Activated naive CD8-positive, alpha-beta T cell treated with anti-CD3 and anti-CD28 coated beads for 36 hours (primary cell): ENCODE results near the gene SLC25A28. TPM values are rescaled to one million over a fixed set of nuclear protein-coding genes. Genes with fewer than 3 reads are reported as not detected.

Experiments used
- DNase-seq: peaks from one replicate; pipeline ENCODE4 v3.0.0; 2021
- H3K27ac Mint-ChIP-seq: one replicate; pipeline ENCODE4 v1.8.0; 2022; ENCODE audit warnings: mild to moderate bottlenecking, moderate library complexity, mixed read lengths
- H3K27me3 Mint-ChIP-seq: one replicate; pipeline ENCODE4 v1.8.0; 2022; ENCODE audit warnings: mild to moderate bottlenecking, mixed read lengths
- H3K36me3 Mint-ChIP-seq: one replicate; pipeline ENCODE4 v1.8.0; 2021; ENCODE audit warnings: mild to moderate bottlenecking, mixed read lengths
- H3K4me1 Mint-ChIP-seq: one replicate; pipeline ENCODE4 v1.8.0; 2021; ENCODE audit warnings: mixed read lengths
- H3K4me3 Mint-ChIP-seq: one replicate; pipeline ENCODE4 v1.8.0; 2022; ENCODE audit warnings: mild to moderate bottlenecking, moderate library complexity, mixed read lengths
- H3K9me3 Mint-ChIP-seq: one replicate; pipeline ENCODE4 v1.8.0; 2022; ENCODE audit warnings: mixed read lengths
- total RNA-seq, 2 experiments: library from RNA; stranded (reverse); gene quantifications; one replicate each; pipeline ENCODE4 v1.2.3, GENCODE V29; 2021

SLC25A28 gene
- total RNA-seq, 2 experiments from 2014 or later = 51.9 to 54.9 TPM

DNA sequence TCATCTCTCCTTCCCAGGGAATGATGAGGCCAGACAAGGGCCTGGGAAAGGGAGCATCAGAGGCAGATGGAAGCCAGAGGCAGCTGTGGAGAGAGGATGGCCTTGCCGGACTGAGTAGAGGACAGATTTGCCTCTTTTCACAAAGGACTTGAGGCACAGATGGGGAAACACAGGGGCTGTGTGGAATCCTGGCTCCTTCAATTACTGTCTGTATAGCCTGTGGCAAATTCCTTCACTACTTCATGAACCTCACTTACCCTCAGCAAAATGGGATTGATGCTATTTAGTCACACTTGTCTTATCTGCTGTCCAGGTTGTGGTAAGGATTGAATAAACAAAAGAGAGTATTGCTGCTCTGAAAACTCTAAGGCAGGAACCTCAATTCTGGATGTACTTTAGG lies 40.3 kb downstream of the SLC25A28 start:
- Mint-ChIP-seq H3K9me3 (no peaks in the 10 kb centered on the region), H3K4me3 (no peak overlapping the region), H3K4me1 (no peaks in the 10 kb centered on the region)

DNA sequence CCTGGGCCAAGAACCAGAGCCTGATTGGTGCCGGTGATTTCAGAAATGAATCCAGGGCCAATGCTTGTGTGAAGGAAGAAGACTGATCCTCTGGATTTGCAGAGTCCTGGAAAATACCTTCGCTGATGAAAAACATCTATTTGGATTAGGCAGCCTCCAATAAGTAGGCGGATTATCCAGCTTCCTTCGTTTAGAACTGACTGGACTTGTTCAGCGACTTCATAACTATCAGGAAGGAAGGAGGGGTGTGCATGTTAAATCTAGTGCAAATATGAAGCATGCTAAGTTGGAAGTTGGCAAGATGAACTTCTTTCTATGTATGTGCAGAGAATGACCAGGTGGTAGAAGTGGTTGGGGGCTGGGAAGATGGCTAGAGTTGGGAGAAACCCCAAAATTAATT lies 46.4 kb downstream of the SLC25A28 start:
- H3K4me1 Mint-ChIP-seq = no peaks in the 10 kb centered on the region
- no peak overlapping the region for H3K27ac Mint-ChIP-seq
- peaks cover 31% of the 10 kb centered on the region for H3K27me3 Mint-ChIP-seq
- no peak for DNase-seq
- H3K36me3 Mint-ChIP-seq = no peaks in the 10 kb centered on the region
- no peak overlapping the region for H3K4me3 Mint-ChIP-seq
- no peaks in the 10 kb centered on the region for H3K9me3 Mint-ChIP-seq

More for the DNA sequence above, 40.3 kb downstream of the SLC25A28 start:
- H3K27ac Mint-ChIP-seq = no peak overlapping the region
- H3K36me3 Mint-ChIP-seq = no peaks in the 10 kb centered on the region
- peaks cover 4% of the 10 kb centered on the region for H3K27me3 Mint-ChIP-seq
- no peak for DNase-seq

DNA sequence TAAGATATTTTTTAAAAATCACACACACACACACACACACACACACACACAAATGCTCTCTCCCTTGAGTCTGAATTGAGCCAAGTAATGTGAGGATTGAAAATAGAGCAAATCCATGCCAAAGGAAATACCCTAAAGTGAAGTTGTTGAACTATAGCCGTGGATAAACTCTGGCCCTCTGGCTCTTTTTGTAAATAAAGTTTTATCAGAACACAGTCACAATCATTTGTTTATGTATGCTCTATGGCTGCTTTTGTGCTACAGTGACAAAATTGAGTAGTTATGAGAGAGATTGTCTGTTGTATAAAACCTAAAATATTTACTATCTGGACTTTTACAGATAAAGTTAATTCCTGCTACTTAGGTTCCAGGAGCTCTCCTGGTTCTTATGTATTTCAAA lies 48.4 kb downstream of the SLC25A28 start:
- Mint-ChIP-seq H3K9me3 (no peaks in the 10 kb centered on the region), H3K27ac (no peak overlapping the region), H3K4me3 (no peak overlapping the region), H3K27me3 (peaks cover 39% of the 10 kb centered on the region), H3K36me3 (no peaks in the 10 kb centered on the region), H3K4me1 (no peaks in the 10 kb centered on the region)
- no peak for DNase-seq

DNA sequence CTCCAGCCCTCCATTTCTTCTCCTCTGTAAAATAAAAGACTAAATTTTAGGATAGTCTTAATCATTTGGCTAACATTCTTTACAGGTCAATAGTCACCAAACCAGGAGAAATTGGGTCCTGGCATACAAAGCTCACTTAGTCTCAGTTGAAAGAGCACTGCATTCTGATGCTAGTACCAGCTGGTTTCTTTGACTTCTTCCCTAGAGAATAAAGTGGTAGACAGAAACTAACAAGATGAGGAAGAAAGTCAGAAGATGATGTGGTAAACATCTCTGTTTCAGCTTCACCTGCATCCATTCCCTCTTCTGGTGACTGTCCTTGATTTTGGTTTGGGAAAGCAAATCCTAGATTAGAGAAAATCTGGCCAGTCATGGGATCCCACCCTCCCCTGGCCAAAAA lies 50.3 kb downstream of the SLC25A28 start:
- Mint-ChIP-seq H3K9me3 (no peaks in the 10 kb centered on the region), H3K27me3 (peaks cover 45% of the 10 kb centered on the region), H3K4me3 (no peak overlapping the region), H3K4me1 (no peaks in the 10 kb centered on the region), H3K36me3 (no peaks in the 10 kb centered on the region), H3K27ac (no peak overlapping the region)
- DNase-seq = no peak

DNA sequence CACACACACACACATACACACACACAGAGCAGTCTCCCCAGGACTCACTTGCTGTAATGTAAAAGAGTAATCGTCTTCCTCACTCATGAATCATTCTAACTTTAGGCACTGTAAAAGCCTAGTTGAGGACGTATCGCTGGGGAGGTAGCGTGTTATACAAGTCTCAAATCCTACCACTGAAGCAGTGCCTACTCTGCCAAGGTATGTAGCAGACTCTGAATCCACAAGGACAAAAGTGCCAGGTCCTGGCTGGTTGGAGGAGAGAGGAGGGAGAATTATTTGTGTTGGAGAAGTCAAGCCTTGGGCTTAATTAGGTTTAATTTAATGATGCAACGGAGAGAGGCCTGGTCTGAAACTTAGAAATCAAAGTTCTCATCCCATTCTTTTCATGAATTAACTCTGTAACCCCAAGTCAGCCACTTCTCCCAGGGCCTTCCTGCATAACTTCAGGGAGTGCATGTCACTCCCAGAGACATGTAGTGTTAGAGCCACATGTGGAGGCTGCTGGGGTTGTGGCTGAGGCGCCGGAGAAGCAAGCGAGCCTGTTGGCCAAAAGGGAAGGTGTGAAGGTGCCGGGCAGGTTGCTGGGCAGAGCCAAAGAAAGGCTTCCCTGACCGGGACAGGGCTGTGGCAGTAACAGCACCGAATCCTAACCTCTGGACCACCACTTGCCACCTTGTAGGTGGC lies 50.8 kb downstream of the SLC25A28 start:
- no peak for DNase-seq
- H3K27ac Mint-ChIP-seq = no peak overlapping the region
- no peaks in the 10 kb centered on the region for H3K9me3 Mint-ChIP-seq
- H3K27me3 Mint-ChIP-seq = peaks cover 45% of the 10 kb centered on the region
- H3K4me3 Mint-ChIP-seq = no peak overlapping the region
- H3K36me3 Mint-ChIP-seq = no peaks in the 10 kb centered on the region
- H3K4me1 Mint-ChIP-seq = no peaks in the 10 kb centered on the region

DNA sequence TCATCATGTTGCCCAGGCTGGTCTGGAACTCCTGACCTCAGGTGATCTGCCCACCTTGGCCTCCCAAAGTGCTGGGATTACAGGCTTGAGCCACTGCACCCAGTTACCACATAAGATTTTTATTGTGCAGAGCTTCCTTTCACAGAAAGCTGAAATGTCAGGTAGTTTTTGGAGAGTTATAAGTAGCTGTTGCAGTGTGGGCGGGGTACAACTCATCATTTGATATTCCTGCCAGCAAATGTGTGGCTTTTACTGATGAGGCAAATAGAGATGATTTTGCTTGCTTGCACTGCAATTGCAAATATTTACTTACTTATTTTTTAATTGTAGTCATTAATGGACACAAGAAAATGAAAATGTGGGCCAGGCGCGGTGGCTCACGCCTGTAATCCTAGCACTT lies 55.1 kb downstream of the SLC25A28 start:
- Mint-ChIP-seq H3K27me3 (peaks cover 49% of the 10 kb centered on the region), H3K9me3 (no peaks in the 10 kb centered on the region), H3K4me1 (no peaks in the 10 kb centered on the region), H3K27ac (no peak overlapping the region), H3K4me3 (no peak overlapping the region), H3K36me3 (no peaks in the 10 kb centered on the region)
- no peak for DNase-seq

DNA sequence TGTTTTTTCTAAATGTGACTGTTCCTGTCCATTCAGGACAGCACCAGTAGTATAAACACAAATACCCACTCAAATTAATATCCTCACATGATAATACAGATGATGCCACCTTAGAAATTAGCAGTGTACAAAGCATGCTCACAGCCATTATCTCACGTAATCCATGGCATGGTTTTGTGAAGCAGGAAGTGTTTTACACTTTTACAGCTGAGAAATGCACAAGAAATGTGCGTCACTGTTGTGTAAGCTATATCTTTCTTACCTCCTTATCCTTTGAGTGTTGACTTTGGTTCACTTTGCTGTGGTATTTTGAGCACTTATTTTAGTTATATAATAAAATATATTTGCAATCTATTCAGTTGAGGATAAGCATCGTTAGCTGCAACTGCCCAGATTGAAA lies 55.9 kb downstream of the SLC25A28 start:
- no peak overlapping the region for H3K27ac Mint-ChIP-seq
- H3K4me1 Mint-ChIP-seq = no peaks in the 10 kb centered on the region
- DNase-seq = no peak
- no peaks in the 10 kb centered on the region for H3K9me3 Mint-ChIP-seq
- peaks cover 53% of the 10 kb centered on the region for H3K27me3 Mint-ChIP-seq
- H3K4me3 Mint-ChIP-seq = no peak overlapping the region
- H3K36me3 Mint-ChIP-seq = no peaks in the 10 kb centered on the region

DNA sequence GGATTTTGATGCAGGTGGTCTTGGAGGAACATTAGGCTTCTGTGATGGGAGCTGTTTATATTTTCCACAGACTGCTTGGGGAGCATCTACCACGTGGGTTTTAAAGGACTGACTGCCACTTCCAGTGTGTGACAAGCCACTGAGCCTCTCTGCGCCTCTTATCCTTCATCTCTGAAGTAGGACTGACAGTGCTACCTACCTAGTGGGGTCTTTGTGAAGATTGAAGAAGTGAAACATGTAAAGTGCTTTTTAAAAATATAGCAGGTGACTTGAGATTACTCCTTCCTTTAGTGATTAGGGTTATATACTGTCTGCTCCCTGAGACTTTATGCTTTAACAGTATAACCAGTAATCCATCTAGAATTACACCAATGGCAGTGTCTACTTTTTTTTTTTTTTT lies 57.6 kb downstream of the SLC25A28 start:
- peaks cover 50% of the 10 kb centered on the region for H3K27me3 Mint-ChIP-seq
- H3K27ac Mint-ChIP-seq = no peak overlapping the region
- H3K4me1 Mint-ChIP-seq = no peaks in the 10 kb centered on the region
- H3K4me3 Mint-ChIP-seq = no peak overlapping the region
- H3K36me3 Mint-ChIP-seq = no peaks in the 10 kb centered on the region
- H3K9me3 Mint-ChIP-seq = no peaks in the 10 kb centered on the region
- no peak for DNase-seq

Other genes starting within 250 kb of the SLC25A28 start
- 10 to 100 TPM; 50.8 to 53.9 TPM for gene GOT1, start 189.8 kb downstream of the SLC25A28 start, total RNA-seq
- gene NKX2-3, start 87.5 kb downstream of the SLC25A28 start, total RNA-seq = not detected
- 1 to 10 TPM; 4.4 to 5.2 TPM for gene ENTPD7, start 39.1 kb upstream of the SLC25A28 start, total RNA-seq
- 10 to 100 TPM; 39.2 to 42.0 TPM for gene COX15, start 111.7 kb upstream of the SLC25A28 start, total RNA-seq
- 10 to 100 TPM; 36.1 to 38.1 TPM for gene CUTC, start 111.8 kb upstream of the SLC25A28 start, total RNA-seq
- under 1 TPM; 0.70 to 0.99 TPM for gene ABCC2, start 162.2 kb upstream of the SLC25A28 start, total RNA-seq